Activated CD4-positive, alpha-beta memory T cell treated with anti-CD3 and anti-CD28 coated beads for 36 hours (primary cell): ENCODE results near the gene LUC7L2. TPM values are rescaled to one million over a fixed set of nuclear protein-coding genes. Genes with fewer than 3 reads are reported as not detected.

Source experiments
- CTCF ChIA-PET: fragments of 350-600 bp; sonication (Branson Sonifier 250); formaldehyde crosslinking; loops from one replicate; lab custom pipeline; 2021; ENCODE audit warnings: antibody characterized with exemption, inconsistent platforms; lab: Charles Lee
- POLR2A ChIA-PET: fragments of 350-600 bp; sonication (Branson Sonifier 250); formaldehyde crosslinking; loops from one replicate; lab custom pipeline; 2021; ENCODE audit warnings: antibody characterized with exemption; lab: Charles Lee
- DNase-seq: peaks from one replicate; pipeline ENCODE4 v3.0.0-alpha.2; 2020
- H3K27ac Mint-ChIP-seq: one replicate; pipeline ENCODE4 v1.8.0; 2021; ENCODE audit warnings: mixed read lengths
- H3K27me3 Mint-ChIP-seq: one replicate; pipeline ENCODE4 v1.8.0; 2021; ENCODE audit warnings: mixed read lengths
- H3K36me3 Mint-ChIP-seq: one replicate; pipeline ENCODE4 v1.8.0; 2021; ENCODE audit warnings: mixed read lengths
- H3K4me1 Mint-ChIP-seq: one replicate; pipeline ENCODE4 v1.8.0; 2021; ENCODE audit warnings: low read depth, mixed read lengths
- H3K4me3 Mint-ChIP-seq: one replicate; pipeline ENCODE4 v1.8.0; 2021; ENCODE audit warnings: mild to moderate bottlenecking, mixed read lengths
- H3K9me3 Mint-ChIP-seq: one replicate; pipeline ENCODE4 v1.8.0; 2021; ENCODE audit warnings: mixed read lengths
- intact Hi-C: fragments of 100-400 bp; cut with micrococcal nuclease; formaldehyde crosslinking; loops from one replicate; pipeline ENCODE4 v1.15.1; 2023
- total RNA-seq, 2 experiments: library from RNA; stranded (reverse); gene quantifications; one replicate each; pipeline ENCODE4 v1.2.3, GENCODE V29; 2021

The LUC7L2 gene
- total RNA-seq, 2 experiments from 2014 or later, result 105 to 114 TPM

DNA sequence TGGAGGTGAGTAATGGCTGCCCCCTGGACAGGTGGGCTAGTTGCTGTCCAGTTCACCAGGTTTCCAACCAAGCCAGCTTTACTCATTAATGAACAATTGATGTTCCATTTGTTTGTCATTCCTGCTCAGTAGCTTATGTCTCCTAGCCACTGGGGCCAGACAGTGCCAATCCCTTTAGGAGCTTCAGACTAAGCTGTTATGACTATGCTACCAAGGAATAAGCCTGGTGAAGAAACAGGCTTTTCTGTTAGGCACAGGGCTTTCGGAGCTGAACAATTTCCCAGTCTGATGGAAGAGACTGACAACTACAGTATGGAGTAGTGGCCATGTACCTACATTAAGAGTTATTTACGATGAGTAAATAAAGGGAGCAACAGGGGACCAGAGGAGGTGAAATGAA, 20.7 kb upstream of the LUC7L2 start:
- H3K4me3 Mint-ChIP-seq, result peak overlapping the region; percentile 86
- POLR2A ChIA-PET, result interaction anchor here (0.6 to 2.6 kb wide), 2 partner anchors 20 to 244 kb away, joined by 3 to 29 read pairs; partner anchors contain the start of gene LUC7L2
- CTCF ChIA-PET, result interaction anchor here (1.0 to 2.2 kb wide), 4 partner anchors 10 to 322 kb away, joined by 3 to 8 read pairs (median 5); no protein-coding TSS in a partner anchor
- peaks cover 15% of the 10 kb centered on the region for H3K9me3 Mint-ChIP-seq
- peaks cover 25% of the 10 kb centered on the region for H3K4me1 Mint-ChIP-seq
- intact Hi-C loops, result no loop called here
- peaks cover 4% of the 10 kb centered on the region for H3K27me3 Mint-ChIP-seq
- no peak for DNase-seq
- H3K27ac Mint-ChIP-seq, result peak overlapping the region; percentile 99
- peaks cover 10% of the 10 kb centered on the region for H3K36me3 Mint-ChIP-seq

- ChIA-PET CTCF (interaction anchor here (0.9 to 2.2 kb wide), 9 partner anchors 10 to 322 kb away, joined by 3 to 11 read pairs (median 4); partner anchors contain the start of gene LUC7L2), POLR2A (interaction anchor here (0.6 to 2.6 kb wide), 3 partner anchors 20 to 245 kb away, joined by 3 to 29 read pairs (median 3); partner anchors contain the start of gene LUC7L2)
- Mint-ChIP-seq H3K9me3 (peaks cover 15% of the 10 kb centered on the region), H3K36me3 (peaks cover 10% of the 10 kb centered on the region), H3K4me1 (peaks cover 27% of the 10 kb centered on the region), H3K27ac (peak overlapping the region; percentile 99), H3K27me3 (peaks cover 4% of the 10 kb centered on the region), H3K4me3 (peak overlapping the region; percentile 86)
- DNase-seq, result no peak
- intact Hi-C loops, result loop anchor here (1.0 to 10.0 kb wide), 8 partner anchors 9 to 877 kb away; partner anchors contain the start of genes LUC7L2, TRIM24, UBN2 and ZC3HAV1
Measured at GRCh38 chr7:139339698-139340036, 20.0 kb upstream of the LUC7L2 start.

- H3K9me3 Mint-ChIP-seq, result peaks cover 15% of the 10 kb centered on the region
- POLR2A ChIA-PET, result interaction anchor here (0.6 to 2.6 kb wide), 3 partner anchors 19 to 289 kb away, joined by 3 to 29 read pairs (median 3); partner anchors contain the start of gene LUC7L2
- CTCF ChIA-PET, result interaction anchor here (0.9 to 2.2 kb wide), 10 partner anchors 10 to 323 kb away, joined by 3 to 11 read pairs (median 4); partner anchors contain the start of gene LUC7L2
- peaks cover 4% of the 10 kb centered on the region for H3K27me3 Mint-ChIP-seq
- peak overlapping the region; percentile 99 for H3K27ac Mint-ChIP-seq
- H3K36me3 Mint-ChIP-seq, result peaks cover 10% of the 10 kb centered on the region
- peak; percentile 99 for DNase-seq
- intact Hi-C loops, result loop anchor here (1.0 to 10.0 kb wide), 8 partner anchors 10 to 878 kb away; partner anchors contain the start of genes LUC7L2, TRIM24, UBN2 and ZC3HAV1
- H3K4me1 Mint-ChIP-seq, result peaks cover 27% of the 10 kb centered on the region
- peak overlapping the region; percentile 86 for H3K4me3 Mint-ChIP-seq
Measured at GRCh38 chr7:139340037-139340807, 19.5 kb upstream of the LUC7L2 start.

GRCh38 chr7:139340808-139341057, 19.0 kb upstream of the LUC7L2 start:
- intact Hi-C loops, result loop anchor here (1.0 to 10.0 kb wide), 8 partner anchors 10 to 878 kb away; partner anchors contain the start of genes LUC7L2, TRIM24, UBN2 and ZC3HAV1
- ChIA-PET CTCF (interaction anchor here (0.9 to 2.2 kb wide), 6 partner anchors 11 to 324 kb away, joined by 4 to 11 read pairs (median 7); partner anchors contain the start of gene LUC7L2), POLR2A (interaction anchor here (0.6 to 2.6 kb wide), 3 partner anchors 19 to 290 kb away, joined by 3 to 29 read pairs (median 3); partner anchors contain the start of gene LUC7L2)
- H3K4me1 Mint-ChIP-seq, result peaks cover 27% of the 10 kb centered on the region
- H3K27ac Mint-ChIP-seq, result peak overlapping the region; percentile 99
- peaks cover 10% of the 10 kb centered on the region for H3K36me3 Mint-ChIP-seq
- H3K4me3 Mint-ChIP-seq, result peak overlapping the region; percentile 86
- DNase-seq, result no peak
- peaks cover 15% of the 10 kb centered on the region for H3K9me3 Mint-ChIP-seq
- H3K27me3 Mint-ChIP-seq, result peaks cover 4% of the 10 kb centered on the region

DNA sequence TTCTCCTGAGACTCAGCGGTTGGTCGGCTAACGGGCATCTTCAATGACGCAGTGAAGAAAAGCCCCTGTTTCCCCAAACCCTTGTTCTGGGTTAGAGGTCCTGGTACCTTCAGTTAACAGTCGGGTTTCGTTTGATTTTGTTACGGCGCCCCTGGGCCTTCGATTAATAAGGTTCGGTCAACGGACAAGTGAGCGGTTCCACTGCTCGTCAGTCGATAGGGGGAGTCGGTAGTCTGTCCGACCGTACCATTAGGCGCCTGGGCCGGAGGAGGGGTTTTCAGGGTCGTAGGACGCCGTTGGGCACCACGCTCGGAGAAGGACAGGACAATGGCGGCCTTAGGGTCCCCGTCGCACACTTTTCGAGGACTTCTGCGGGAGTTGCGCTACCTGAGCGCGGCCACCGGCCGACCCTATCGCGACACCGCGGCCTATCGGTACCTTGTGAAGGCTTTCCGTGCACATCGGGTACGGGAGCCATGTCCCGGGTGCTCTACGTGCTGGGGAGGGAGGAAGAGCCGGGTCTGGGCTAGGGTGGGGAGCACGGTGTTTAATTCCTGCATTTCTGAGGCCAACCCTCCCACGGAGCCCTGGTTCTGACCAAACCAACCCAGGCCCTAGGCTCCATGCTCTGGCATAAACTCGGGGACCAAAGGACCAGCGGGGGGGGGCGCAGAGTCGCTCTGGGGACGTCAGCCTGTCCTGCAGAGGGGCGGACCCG, 18.5 kb upstream of the LUC7L2 start, which contains the start of gene FMC1:
FMC1 (plus strand) TSS at position 280 of the 718 bp plus-strand sequence; CDS start at position 328, 48 bp downstream.
- H3K27me3 Mint-ChIP-seq, result peaks cover 4% of the 10 kb centered on the region
- peak within 1 kb of the TSS; percentile 86 for H3K4me3 Mint-ChIP-seq
- ChIA-PET POLR2A (interaction anchor here (0.6 to 2.6 kb wide), 2 partner anchors 18 to 290 kb away, joined by 3 to 29 read pairs; partner anchors contain the start of gene LUC7L2), CTCF (interaction anchor here (1.4 to 2.2 kb wide), 2 partner anchors 11 to 324 kb away, joined by 4 to 7 read pairs; no protein-coding TSS in a partner anchor)
- H3K36me3 Mint-ChIP-seq, result peaks cover 10% of the 10 kb centered on the region
- intact Hi-C loops, result loop anchor here (2.0 to 10.0 kb wide), 3 partner anchors 246 to 879 kb away; partner anchors contain the start of gene TRIM24
- peak; percentile 92 for DNase-seq
- H3K9me3 Mint-ChIP-seq, result peaks cover 15% of the 10 kb centered on the region
- peak within 1 kb of the TSS; percentile 99 for H3K27ac Mint-ChIP-seq
- H3K4me1 Mint-ChIP-seq, result peaks cover 27% of the 10 kb centered on the region

- intact Hi-C loops, result loop anchor here (2.0 to 10.0 kb wide), 3 partner anchors 247 to 880 kb away; partner anchors contain the start of gene TRIM24
- Mint-ChIP-seq H3K27ac (peak overlapping the region; percentile 99), H3K9me3 (peaks cover 15% of the 10 kb centered on the region), H3K4me3 (peak overlapping the region; percentile 86), H3K4me1 (peaks cover 27% of the 10 kb centered on the region), H3K36me3 (peaks cover 10% of the 10 kb centered on the region), H3K27me3 (peaks cover 4% of the 10 kb centered on the region)
- DNase-seq, result no peak
- CTCF ChIA-PET, result no interaction called here
- POLR2A ChIA-PET, result interaction anchor here (1.0 to 3.4 kb wide), 3 partner anchors 12 to 18 kb away, joined by 3 to 13 read pairs (median 5); partner anchors contain the start of gene LUC7L2
Measured at GRCh38 chr7:139341776-139342226, 17.9 kb upstream of the LUC7L2 start.

DNA sequence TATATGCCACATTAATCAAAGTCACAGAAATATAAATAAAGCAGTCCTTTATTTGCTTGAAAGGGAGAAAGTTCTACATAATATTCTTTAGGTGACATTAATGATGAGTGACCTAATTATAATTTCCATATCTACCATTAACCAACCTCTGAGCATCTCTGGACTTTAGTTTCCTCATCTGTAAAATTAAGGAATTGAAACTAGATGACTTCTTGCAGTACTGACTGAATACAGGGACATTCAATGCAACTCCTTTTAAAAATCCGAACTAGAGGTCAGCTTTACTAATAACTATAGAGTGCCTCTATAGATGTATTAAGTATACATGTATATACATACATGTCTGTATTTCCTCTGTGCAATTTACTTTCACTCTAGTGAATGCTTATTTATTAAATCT, 14.7 kb upstream of the LUC7L2 start:
- ChIA-PET CTCF (no interaction called here), POLR2A (interaction anchor here (3.4 kb wide), 1 partner anchor 15 kb away, joined by 13 read pairs; the partner anchor contains the start of gene LUC7L2)
- Mint-ChIP-seq H3K4me3 (no peak overlapping the region), H3K9me3 (peaks cover 5% of the 10 kb centered on the region), H3K36me3 (peaks cover 12% of the 10 kb centered on the region), H3K27ac (no peak overlapping the region), H3K4me1 (peaks cover 22% of the 10 kb centered on the region), H3K27me3 (peaks cover 4% of the 10 kb centered on the region)
- no peak for DNase-seq
- intact Hi-C loops, result loop anchor here (10.0 kb wide), 1 partner anchor 460 kb away; no protein-coding TSS in a partner anchor

GRCh38 chr7:139351027-139351426, 8.7 kb upstream of the LUC7L2 start:
- DNase-seq, result no peak
- ChIA-PET POLR2A (interaction anchor here (0.7 to 1.1 kb wide), 2 partner anchors 9 to 15 kb away, joined by 3 read pairs; partner anchors contain the start of gene LUC7L2), CTCF (no interaction called here)
- Mint-ChIP-seq H3K27me3 (no peaks in the 10 kb centered on the region), H3K36me3 (peaks cover 10% of the 10 kb centered on the region), H3K4me1 (no peaks in the 10 kb centered on the region), H3K27ac (no peak overlapping the region), H3K9me3 (no peaks in the 10 kb centered on the region), H3K4me3 (no peak overlapping the region)
- intact Hi-C loops, result loop anchor here (10.0 kb wide), 1 partner anchor 424 kb away; the partner anchor contains the start of gene HIPK2

DNA sequence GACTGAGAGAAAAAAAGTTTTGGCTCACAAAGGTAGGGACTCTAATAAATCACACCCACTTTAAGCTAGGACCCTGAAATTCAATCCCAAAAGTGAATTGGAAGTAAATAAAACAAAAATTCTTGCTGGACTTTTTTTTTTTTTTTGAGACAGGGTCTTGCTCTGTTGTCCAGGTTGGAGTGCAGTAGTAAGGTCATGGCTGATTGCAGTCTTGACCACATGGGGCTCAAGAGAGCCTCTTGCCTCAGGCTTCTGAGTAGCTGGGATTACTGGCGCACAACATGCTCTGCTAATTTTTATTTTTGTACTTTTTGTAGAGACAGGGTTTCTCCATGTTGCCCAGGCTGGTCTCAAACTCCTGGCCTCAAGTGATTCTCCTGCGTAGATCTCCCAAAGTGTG, 5.0 kb upstream of the LUC7L2 start:
- CTCF ChIA-PET, result interaction anchor here (1.2 kb wide), 1 partner anchor 14 kb away, joined by 5 read pairs; no protein-coding TSS in a partner anchor
- H3K27ac Mint-ChIP-seq, result no peak overlapping the region

GRCh38 chr7:139355320-139355719, 4.4 kb upstream of the LUC7L2 start:
- no peaks in the 10 kb centered on the region for H3K9me3 Mint-ChIP-seq
- CTCF ChIA-PET, result interaction anchor here (1.2 kb wide), 1 partner anchor 15 kb away, joined by 5 read pairs; no protein-coding TSS in a partner anchor
- intact Hi-C loops, result loop anchor here (5.0 to 10.0 kb wide), 2 partner anchors 419 to 822 kb away; partner anchors contain the start of genes HIPK2 and KDM7A
- no peak overlapping the region for H3K4me3 Mint-ChIP-seq
- no peak for DNase-seq
- peaks cover 12% of the 10 kb centered on the region for H3K4me1 Mint-ChIP-seq
- H3K36me3 Mint-ChIP-seq, result peaks cover 15% of the 10 kb centered on the region
- no peaks in the 10 kb centered on the region for H3K27me3 Mint-ChIP-seq
- POLR2A ChIA-PET, result interaction anchor here (0.7 kb wide), 1 partner anchor 12 kb away, joined by 3 read pairs; no protein-coding TSS in a partner anchor
- no peak overlapping the region for H3K27ac Mint-ChIP-seq

More for the DNA sequence above, 5.0 kb upstream of the LUC7L2 start:
- Mint-ChIP-seq H3K4me3 (no peak overlapping the region), H3K9me3 (no peaks in the 10 kb centered on the region), H3K4me1 (peaks cover 12% of the 10 kb centered on the region), H3K27me3 (no peaks in the 10 kb centered on the region), H3K36me3 (peaks cover 13% of the 10 kb centered on the region)
- DNase-seq, result no peak
- intact Hi-C loops, result loop anchor here (5.0 to 10.0 kb wide), 2 partner anchors 420 to 823 kb away; partner anchors contain the start of genes HIPK2 and KDM7A
- POLR2A ChIA-PET, result interaction anchor here (0.6 to 1.0 kb wide), 2 partner anchors 13 to 35 kb away, joined by 4 to 5 read pairs; no protein-coding TSS in a partner anchor
